Suprapubic skin (tissue), 4 donors: ENCODE results near the gene SMYD3.

Experiments used
- CTCF ChIP-seq, 2 donors: fragments of 200-600 bp in 1 of 2; fragments of 450-650 bp in 1 of 2; sonication (generic) in 1 of 2; IDR thresholded peaks; one replicate each; pipeline ENCODE4 v1.5.1; 2016 to 2019; ENCODE audit warnings: antibody characterized with exemption in 2 of 2, mild to moderate bottlenecking in 1 of 2, moderate library complexity in 1 of 2
- EP300 ChIP-seq: sonication (generic); formaldehyde crosslinking; IDR thresholded peaks from one replicate; pipeline ENCODE4 v1.6.1; 2017; ENCODE audit warnings: antibody characterized with exemption
- POLR2A ChIP-seq, 2 donors: fragments of 450-650 bp; IDR thresholded peaks; one replicate each; pipeline ENCODE4 v1.6.1; 2017; ENCODE audit warnings: antibody characterized with exemption in 2 of 2, mild to moderate bottlenecking in 2 of 2, moderate library complexity in 2 of 2
- POLR2AphosphoS5 ChIP-seq, 3 donors: sonication (generic); formaldehyde crosslinking; IDR thresholded peaks; one replicate each; pipeline ENCODE4 v1.6.1; 2017; ENCODE audit warnings: antibody characterized with exemption in 3 of 3

GRCh38 chr1:246153796-246154212, 353.3 kb downstream of the SMYD3 start:
- TF ChIP-seq POLR2A (IDR thresholded peaks at IDR 0.05) (no peak), CTCF (IDR thresholded peaks at IDR 0.05) (no peak), EP300 (no peak), POLR2AphosphoS5 (IDR thresholded peaks at IDR 0.05) (no peak)
